ENCODE results near the gene MANEAL. TPM values are rescaled to one million over a fixed set of nuclear protein-coding genes. Genes with fewer than 3 reads are reported as not detected.

MANEAL gene
- total and polyA plus RNA-seq, 7 donors = 0.60 to 5.2 (median 1.4) TPM

- Histone ChIP-seq H3K27me3 (no peaks in the 10 kb centered on the region), H3K4me1 (peaks cover 0 to 34% (median 25%) of the 10 kb centered on the region in 4 donors), H3K27ac (peak overlapping the region; percentile 91 to 98 (median 97)), H3K36me3 (peaks cover 13 to 47% (median 37%) of the 10 kb centered on the region in 4 donors), H3K4me3 (peak overlapping the region; percentile 77 to 90 (median 86)), H3K9me3 (no peaks in the 10 kb centered on the region)
- TF ChIP-seq POLR2AphosphoS5 (IDR thresholded peaks at IDR 0.05) (no peak), CTCF (IDR thresholded peaks at IDR 0.05) (no peak), POLR2A (IDR thresholded peaks at IDR 0.05) (no peak), EP300 (IDR thresholded peaks at IDR 0.05) (no peak)
- no peak for DNase-seq
- 4 to 15% methylated on average over 9 of the region's 9 CpGs for WGBS, 2 donors
- intact Hi-C loops (cut with DNase I) = loop anchor here (10.0 kb wide), 2 partner anchors 138 to 238 kb away; partner anchors contain the start of genes INPP5B and POU3F1
These were observed 13.5 kb downstream of the MANEAL start for GRCh38 chr1:37807220-37807554.

GRCh38 chr1:37807555-37808368 lies 14.1 kb downstream of the MANEAL start, which contains the start of the genes C1orf122 and YRDC:
C1orf122 (plus strand) TSS chr1:37807790; CDS start chr1:37808405, 615 bp downstream.
YRDC (minus strand) TSS chr1:37808208; CDS start chr1:37808180, 28 bp downstream.
- peaks cover 13 to 41% (median 32%) of the 10 kb centered on the region in 4 donors for H3K36me3 ChIP-seq
- peaks cover 0 to 34% (median 25%) of the 10 kb centered on the region in 4 donors for H3K4me1 ChIP-seq
- intact Hi-C loops (cut with DNase I) = loop anchor here (1.0 to 10.0 kb wide), 4 partner anchors 51 to 237 kb away; partner anchors contain the start of genes CDCA8, INPP5B, MTF1 and POU3F1
- H3K4me3 ChIP-seq = peak within 1 kb of the TSS; percentile 77 to 90 (median 86)
- 0 to 1% methylated on average over 95 of the region's 95 CpGs for WGBS, 2 donors
- H3K9me3 ChIP-seq = no peaks in the 10 kb centered on the region
- no peaks in the 10 kb centered on the region for H3K27me3 ChIP-seq
- H3K27ac ChIP-seq = peak within 1 kb of the TSS; percentile 91 to 98 (median 97)
- DNase-seq = peak; percentile 97
- TF ChIP-seq CTCF (IDR thresholded peaks at IDR 0.05) (no peak), POLR2A (IDR thresholded peaks at IDR 0.05) (peak; percentile 60 to 73), POLR2AphosphoS5 (IDR thresholded peaks at IDR 0.05) (peak; percentile 93 to 98 (median 96)), EP300 (IDR thresholded peaks at IDR 0.05) (no peak)

- Histone ChIP-seq H3K27me3 (no peaks in the 10 kb centered on the region), H3K9me3 (no peaks in the 10 kb centered on the region), H3K27ac (peak overlapping the region; percentile 91 to 98 (median 97)), H3K4me1 (peaks cover 0 to 34% (median 25%) of the 10 kb centered on the region in 4 donors), H3K36me3 (peaks cover 13 to 32% (median 24%) of the 10 kb centered on the region in 4 donors), H3K4me3 (peak overlapping the region; percentile 77 to 90 (median 86))
- intact Hi-C loops (cut with DNase I) = loop anchor here (1.0 to 10.0 kb wide), 4 partner anchors 50 to 236 kb away; partner anchors contain the start of genes CDCA8, INPP5B, MTF1 and POU3F1
- DNase-seq = peak; percentile 86
- TF ChIP-seq POLR2AphosphoS5 (IDR thresholded peaks at IDR 0.05) (peak in 3 of 4 donors; percentile 27 to 61 (median 29)), CTCF (IDR thresholded peaks at IDR 0.05) (no peak), EP300 (IDR thresholded peaks at IDR 0.05) (peak in 1 of 4 donors; percentile 2), POLR2A (IDR thresholded peaks at IDR 0.05) (no peak)
- WGBS, 2 donors = 1 to 6% methylated on average over 54 of the region's 54 CpGs
These were observed 15.0 kb downstream of the MANEAL start for GRCh38 chr1:37808369-37809319.

GRCh38 chr1:37809942-37810341 lies 16.3 kb downstream of the MANEAL start:
- Histone ChIP-seq H3K27me3 (no peaks in the 10 kb centered on the region), H3K36me3 (peaks cover 3 to 25% (median 11%) of the 10 kb centered on the region in 4 donors), H3K27ac (peak overlapping the region in 3 of 4 donors; percentile 96 to 98 (median 98)), H3K9me3 (no peaks in the 10 kb centered on the region), H3K4me1 (peaks cover 0 to 34% (median 25%) of the 10 kb centered on the region in 4 donors), H3K4me3 (no peak overlapping the region)
- no peak for DNase-seq
- WGBS, 2 donors = 48 to 58% methylated on average over 2 of the region's 2 CpGs
- intact Hi-C loops (cut with DNase I) = loop anchor here (2.0 to 10.0 kb wide), 3 partner anchors 49 to 235 kb away; partner anchors contain the start of genes INPP5B, MTF1 and POU3F1
- TF ChIP-seq POLR2AphosphoS5 (IDR thresholded peaks at IDR 0.05) (no peak), EP300 (IDR thresholded peaks at IDR 0.05) (no peak), POLR2A (IDR thresholded peaks at IDR 0.05) (no peak)

All from sigmoid colon (tissue), 7 donors.